Activated CD8-positive, alpha-beta memory T cell treated with anti-CD3 and anti-CD28 coated beads for 36 hours (primary cell): ENCODE measurements around the gene NRXN3. TPM values are rescaled to one million over a fixed set of nuclear protein-coding genes. Genes with fewer than 3 reads are reported as not detected.
"Not testable (repeated sequence)": the region's sequence is repeated elsewhere in the genome, so short reads cannot be mapped to it uniquely, and the experiment has no call there.

Experiments
- CTCF ChIA-PET: fragments of 350-600 bp; sonication (Branson Sonifier 250); formaldehyde crosslinking; loops from one replicate; lab custom pipeline; 2021; ENCODE audit warnings: antibody characterized with exemption; lab: Charles Lee
- POLR2A ChIA-PET: fragments of 350-600 bp; sonication (Branson Sonifier 250); formaldehyde crosslinking; loops from one replicate; lab custom pipeline; 2021; ENCODE audit warnings: antibody characterized with exemption; lab: Charles Lee
- total RNA-seq, 2 experiments: library from RNA; stranded (reverse); gene quantifications; one replicate each; pipeline ENCODE4 v1.2.3, GENCODE V29; 2021

The NRXN3 gene
- total RNA-seq, 2 experiments from 2014 or later, result not detected

DNA sequence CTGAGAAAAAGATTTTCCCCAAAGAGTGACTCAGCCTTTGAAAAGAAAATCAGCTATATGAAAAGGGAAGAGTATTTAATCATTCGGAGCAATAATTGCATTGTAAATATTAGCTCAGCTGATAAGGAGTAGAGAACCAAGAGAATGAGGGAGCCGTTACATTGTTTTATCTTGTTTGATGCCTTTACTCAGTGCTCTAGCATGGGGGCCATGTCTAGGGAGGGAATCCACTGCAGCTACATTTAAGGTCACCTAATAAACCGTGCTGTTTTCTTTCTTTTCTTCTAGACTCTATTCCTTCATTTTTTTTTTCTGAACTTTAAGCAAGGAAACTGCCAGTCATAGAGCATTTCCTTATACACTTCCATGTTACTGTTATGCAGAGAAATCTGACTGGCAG is 1594.2 kb downstream of the NRXN3 start:
- CTCF ChIA-PET, result no interaction called here
- POLR2A ChIA-PET, result no interaction called here

- POLR2A ChIA-PET, result no interaction called here
- CTCF ChIA-PET, result no interaction called here
These were observed 1596.3 kb downstream of the NRXN3 start for GRCh38 chr14:79766511-79766910.

- ChIA-PET CTCF (no interaction called here), POLR2A (no interaction called here)
These were observed 1597.1 kb downstream of the NRXN3 start for GRCh38 chr14:79767251-79767650.

DNA sequence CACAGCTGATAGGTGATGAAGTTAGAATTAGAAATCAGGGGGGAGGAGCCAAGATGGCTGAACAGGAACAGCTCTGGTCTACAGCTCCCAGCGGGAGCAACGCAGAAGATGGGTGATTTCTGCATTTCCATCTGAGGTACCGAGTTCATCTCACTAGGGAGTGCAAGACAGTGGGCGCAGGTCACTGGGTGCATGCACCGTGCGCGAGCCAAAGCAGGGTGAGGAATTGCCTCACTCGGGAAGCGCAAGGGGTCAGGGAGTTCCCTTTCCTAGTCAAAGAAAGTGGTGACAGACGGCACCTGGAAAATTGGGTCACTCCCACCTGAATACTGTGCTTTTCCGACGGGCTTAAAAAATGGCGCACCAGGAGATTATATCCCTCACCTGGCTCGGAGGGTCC is 1597.5 kb downstream of the NRXN3 start:
- POLR2A ChIA-PET, CTCF ChIA-PET: not testable (repeated sequence)

- POLR2A ChIA-PET, result no interaction called here
These were observed 1611.7 kb downstream of the NRXN3 start for GRCh38 chr14:79781882-79782281.

DNA sequence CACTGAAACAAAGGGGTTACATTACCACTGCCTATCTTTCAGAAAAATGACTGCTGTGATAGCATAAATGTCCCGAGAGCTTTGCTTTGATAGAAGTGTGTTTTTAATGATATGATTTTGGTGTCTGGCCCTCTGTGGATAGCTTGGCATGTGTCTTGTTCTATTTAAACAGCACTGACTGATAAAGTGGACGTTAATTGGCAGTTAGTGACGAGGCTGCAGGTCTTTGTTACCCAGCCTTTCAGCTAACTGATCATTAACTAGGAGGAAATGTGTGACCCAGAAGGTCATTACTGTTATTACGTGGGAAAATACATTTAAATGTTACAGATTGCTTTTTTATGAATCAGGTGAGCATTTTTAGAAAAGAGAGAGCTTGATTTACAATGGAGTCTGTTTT is 1612.9 kb downstream of the NRXN3 start:
- ChIA-PET POLR2A (no interaction called here), CTCF (no interaction called here)

More at GRCh38 chr14:79781882-79782281, 1611.7 kb downstream of the NRXN3 start:
- CTCF ChIA-PET, result no interaction called here

- POLR2A ChIA-PET, result no interaction called here
- CTCF ChIA-PET, result no interaction called here
These were observed 1616.3 kb downstream of the NRXN3 start for GRCh38 chr14:79786522-79786921.

GRCh38 chr14:79788346-79788745 is 1618.2 kb downstream of the NRXN3 start:
- ChIA-PET POLR2A (no interaction called here), CTCF (no interaction called here)

- POLR2A ChIA-PET, result no interaction called here
- CTCF ChIA-PET, result no interaction called here
These were observed 1621.0 kb downstream of the NRXN3 start for GRCh38 chr14:79791055-79791732.

GRCh38 chr14:79802093-79802492 is 1631.9 kb downstream of the NRXN3 start:
- POLR2A ChIA-PET, result no interaction called here
- CTCF ChIA-PET, result no interaction called here

GRCh38 chr14:79805636-79806035 is 1635.5 kb downstream of the NRXN3 start:
- CTCF ChIA-PET, result no interaction called here
- POLR2A ChIA-PET, result no interaction called here

DNA sequence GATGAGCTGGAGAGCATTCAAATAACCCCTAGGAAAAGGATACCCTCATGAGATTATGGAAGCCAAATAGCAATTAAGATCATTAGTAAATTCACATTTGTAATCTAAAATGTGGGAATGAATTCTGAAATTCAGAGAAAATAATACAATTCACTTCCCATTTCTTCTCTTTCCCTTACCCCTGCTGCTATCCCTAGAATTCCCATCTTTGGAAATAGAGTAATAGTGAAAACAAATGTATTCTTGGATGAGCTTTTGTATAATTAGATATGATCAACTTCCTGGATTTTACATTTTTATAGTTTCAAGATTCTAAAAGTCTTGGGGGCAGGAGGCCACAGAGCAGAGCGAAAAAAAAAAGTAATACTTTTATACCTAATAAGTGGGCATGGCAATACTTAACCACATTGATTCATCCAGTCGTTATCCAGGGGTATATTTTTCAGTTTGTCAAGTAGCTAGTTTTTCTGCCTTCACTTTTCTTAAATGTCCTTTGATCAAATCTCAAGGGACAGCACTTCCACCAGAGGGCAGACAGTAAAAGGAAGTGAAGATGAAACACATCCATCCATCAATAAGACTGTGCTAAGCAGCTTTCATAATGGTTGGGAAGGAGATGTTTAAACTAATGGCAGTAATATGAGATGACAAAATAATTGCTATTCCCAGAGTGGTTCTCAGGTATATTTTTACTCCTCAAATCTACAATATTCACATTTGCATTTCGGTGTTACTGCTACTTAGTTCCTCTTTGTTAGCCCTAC is 1639.9 kb downstream of the NRXN3 start:
- ChIA-PET CTCF (no interaction called here), POLR2A (no interaction called here)

GRCh38 chr14:79820866-79821535 is 1650.8 kb downstream of the NRXN3 start:
- ChIA-PET CTCF (no interaction called here), POLR2A (no interaction called here)

DNA sequence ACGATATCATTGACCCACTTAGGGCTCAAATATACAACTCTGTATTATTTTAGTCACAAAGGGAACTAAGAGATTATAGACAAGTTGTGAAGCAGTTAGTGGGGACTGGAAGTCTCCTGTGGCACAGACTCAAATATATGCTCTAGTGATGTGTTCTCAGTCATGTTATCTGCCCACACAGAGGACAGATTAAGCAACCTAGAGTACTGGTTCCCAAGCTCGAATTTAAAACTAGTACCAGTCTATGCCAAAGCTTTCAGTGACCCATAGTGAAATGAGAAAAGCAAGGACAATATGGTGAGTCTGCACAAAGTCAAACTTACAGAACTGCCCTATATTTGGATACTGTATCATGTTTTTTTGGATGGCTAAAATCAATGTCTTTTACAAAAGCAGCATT is 1651.9 kb downstream of the NRXN3 start:
- POLR2A ChIA-PET, result no interaction called here
- CTCF ChIA-PET, result no interaction called here

GRCh38 chr14:79825046-79825521 is 1654.9 kb downstream of the NRXN3 start:
- POLR2A ChIA-PET, result no interaction called here
- CTCF ChIA-PET, result no interaction called here

DNA sequence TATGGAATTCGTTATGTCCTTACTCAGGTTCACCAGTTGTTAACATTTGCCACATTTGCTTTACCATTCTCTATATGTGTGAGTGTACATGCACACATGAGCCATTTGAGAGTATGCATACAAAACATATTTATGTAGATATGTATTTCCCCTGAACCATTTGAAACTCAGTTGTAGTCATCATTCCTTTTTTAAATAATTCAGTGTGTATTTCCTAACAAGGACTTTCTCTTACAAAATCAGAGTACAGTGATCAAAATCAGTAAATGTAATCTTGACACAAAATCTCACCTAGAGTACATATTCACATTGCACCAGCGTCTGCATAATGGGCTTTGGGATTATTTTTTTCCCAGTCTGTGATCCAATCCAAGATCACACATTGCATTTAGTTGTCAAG is 1656.2 kb downstream of the NRXN3 start:
- ChIA-PET CTCF (no interaction called here), POLR2A (no interaction called here)

GRCh38 chr14:79829405-79830166 is 1659.4 kb downstream of the NRXN3 start:
- ChIA-PET POLR2A (no interaction called here), CTCF (no interaction called here)

GRCh38 chr14:79831195-79831892 is 1661.2 kb downstream of the NRXN3 start:
- CTCF ChIA-PET, result no interaction called here
- POLR2A ChIA-PET, result no interaction called here

- POLR2A ChIA-PET, result no interaction called here
- CTCF ChIA-PET, result no interaction called here
These were observed 1663.6 kb downstream of the NRXN3 start for GRCh38 chr14:79833781-79834180.
